ENCODE results near the gene ABCD1.

DNA sequence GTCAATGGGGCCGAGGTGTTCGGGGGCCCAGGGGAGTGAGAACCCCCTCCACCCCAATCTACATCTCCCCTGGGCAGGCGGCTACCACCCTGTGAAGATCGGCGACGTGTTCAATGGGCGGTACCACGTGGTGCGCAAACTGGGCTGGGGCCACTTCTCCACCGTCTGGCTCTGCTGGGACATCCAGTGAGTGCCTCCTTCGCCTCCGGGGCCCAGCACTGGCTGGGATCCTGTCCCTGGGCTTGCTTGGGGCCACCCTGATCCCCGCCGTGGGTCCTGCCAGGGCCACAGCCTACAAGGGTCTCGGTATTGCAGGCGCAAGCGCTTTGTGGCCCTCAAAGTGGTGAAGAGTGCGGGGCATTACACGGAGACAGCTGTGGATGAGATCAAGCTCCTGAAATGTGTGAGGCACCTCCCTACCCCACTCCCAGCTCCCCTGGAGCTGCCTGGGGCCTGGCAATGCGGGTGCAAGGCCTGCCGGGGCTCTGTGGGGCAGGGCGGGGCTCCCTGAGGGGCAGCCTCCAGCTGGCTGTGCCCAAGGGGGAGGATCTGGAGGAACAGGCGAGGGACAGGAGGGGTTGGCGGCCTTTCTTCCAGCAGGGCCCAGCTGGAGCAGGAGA is 56.9 kb downstream of the ABCD1 start:
- TF ChIP-seq JUND (IDR thresholded peaks at IDR 0.05; ENCODE audit: low read depth, low read length) = no peak
- no peak for TF ChIP-seq RELA (IDR thresholded peaks at IDR 0.05; ENCODE audit: borderline replicate concordance, partially characterized antibody)
